Medulla oblongata (tissue), 1 donor: ENCODE data around the gene CRKL.
A peak's percentile ranks its signal among the peaks of the same experiment; 100 is the strongest.

Experiments used
- DNase-seq: peaks from one replicate; pipeline ENCODE4 v3.0.0-alpha.2; 2015; ENCODE audit errors: extremely low spot score

The CRKL gene

DNA sequence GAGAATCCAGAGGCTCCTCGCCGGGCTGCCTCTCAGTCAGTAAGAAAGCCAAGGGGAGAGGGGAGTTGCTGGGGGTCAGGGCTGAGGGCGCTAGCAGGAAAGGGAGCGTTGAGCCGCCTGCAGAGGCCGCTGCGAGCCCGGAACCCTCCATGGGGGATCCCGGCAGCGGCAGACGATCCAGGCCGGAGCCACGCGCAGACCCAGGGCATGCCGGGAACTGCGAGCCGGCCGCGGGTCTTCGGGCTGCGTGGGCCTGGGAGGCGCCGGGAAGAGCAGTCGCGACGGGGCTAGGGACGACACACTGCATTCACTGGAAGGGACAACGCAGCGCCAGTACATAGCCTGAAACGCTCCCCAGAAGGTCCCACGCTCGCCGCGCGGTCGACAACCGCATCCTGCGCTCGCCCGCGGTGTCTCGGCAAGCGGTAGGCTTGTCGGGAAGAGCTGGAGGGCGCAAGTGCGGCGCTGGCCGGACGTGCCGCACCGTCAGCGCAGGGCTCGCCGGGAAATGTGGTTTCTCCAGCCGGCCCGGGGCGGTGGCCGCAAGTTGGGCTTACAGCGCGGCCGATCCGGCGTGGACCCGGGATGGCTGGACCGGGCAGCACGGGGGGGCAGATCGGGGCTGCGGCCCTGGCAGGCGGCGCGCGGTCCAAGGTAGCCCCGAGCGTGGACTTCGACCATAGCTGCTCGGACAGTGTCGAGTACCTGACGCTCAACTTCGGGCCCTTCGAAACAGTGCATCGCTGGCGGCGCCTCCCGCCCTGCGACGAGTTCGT lies 64.8 kb downstream of the CRKL start, which contains the start of gene LZTR1:
TSS of gene LZTR1 (plus strand) at position 511 of the 776 bp plus-strand sequence. CDS start at position 586, 75 bp downstream.
- DNase-seq: peak; percentile 90

DNA sequence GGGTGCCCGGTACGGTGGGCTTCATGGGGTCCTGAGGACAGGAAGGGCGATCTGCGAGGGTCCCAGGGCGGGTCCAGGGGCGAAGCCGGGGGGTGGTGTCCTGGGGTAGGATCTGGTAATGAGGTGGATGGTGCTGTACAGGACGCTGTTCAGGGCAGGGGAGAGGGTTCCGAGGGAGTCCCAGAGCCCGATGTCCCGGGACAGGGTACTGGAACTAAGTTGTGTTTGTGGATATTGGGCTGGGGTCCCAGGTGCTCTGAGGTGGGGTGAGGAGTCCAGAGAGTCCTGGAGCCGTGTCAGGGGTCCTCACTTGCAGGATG lies 65.3 kb downstream of the CRKL start:
- DNase-seq: no peak

DNA sequence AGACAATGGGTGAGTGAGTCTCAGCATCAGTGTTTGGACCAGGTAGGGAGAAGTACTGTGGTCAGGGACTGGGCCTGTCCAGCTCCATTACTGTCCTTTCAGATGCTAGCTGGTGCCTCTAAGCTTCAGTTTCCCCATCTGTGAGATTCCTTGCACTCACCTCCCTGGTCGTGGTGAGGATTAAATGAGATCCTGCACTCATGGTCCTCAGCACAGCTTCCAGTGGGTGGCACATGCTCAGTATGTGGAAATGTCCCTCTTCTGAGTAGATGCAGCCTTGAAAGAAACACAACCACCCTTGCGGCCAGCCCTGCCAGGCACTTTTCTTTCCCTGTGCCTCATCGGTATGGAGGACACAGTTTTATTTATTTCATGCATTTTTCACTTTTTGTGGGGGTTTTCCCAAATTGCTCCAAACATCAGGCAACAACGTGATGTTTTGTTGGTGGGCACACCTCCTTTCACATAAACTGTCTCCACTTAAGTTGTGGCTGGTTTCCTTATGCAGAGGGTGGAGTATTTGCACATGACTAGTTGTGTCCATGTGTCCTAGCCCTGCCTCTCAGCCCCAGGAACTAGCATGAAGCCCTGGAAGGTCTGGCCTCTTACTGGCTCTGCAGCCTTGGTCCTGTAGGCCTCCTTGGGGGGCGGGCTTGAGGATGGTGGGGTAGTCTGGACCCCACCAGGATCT lies 66.0 kb downstream of the CRKL start:
- no peak for DNase-seq

- DNase-seq: no peak
Measured at GRCh38 chr22:20985720-20986119, 68.5 kb downstream of the CRKL start.

DNA sequence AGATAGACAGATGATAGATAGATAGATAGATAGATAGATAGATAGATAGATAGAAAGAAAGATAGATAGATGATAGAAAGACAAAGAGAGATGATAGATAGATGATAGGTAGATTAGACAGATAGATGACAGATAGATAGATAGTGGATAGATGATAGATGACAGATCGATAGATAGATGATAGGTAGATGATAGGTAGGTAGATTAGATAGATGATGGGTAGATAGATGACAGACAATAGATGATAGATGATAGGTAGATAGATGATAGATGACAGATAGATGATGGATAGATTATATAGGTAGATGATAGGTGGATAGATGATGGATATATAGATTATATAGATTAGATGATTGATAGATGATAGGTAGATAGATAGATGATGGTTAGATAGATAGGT lies 69.2 kb downstream of the CRKL start:
- no peak for DNase-seq

DNA sequence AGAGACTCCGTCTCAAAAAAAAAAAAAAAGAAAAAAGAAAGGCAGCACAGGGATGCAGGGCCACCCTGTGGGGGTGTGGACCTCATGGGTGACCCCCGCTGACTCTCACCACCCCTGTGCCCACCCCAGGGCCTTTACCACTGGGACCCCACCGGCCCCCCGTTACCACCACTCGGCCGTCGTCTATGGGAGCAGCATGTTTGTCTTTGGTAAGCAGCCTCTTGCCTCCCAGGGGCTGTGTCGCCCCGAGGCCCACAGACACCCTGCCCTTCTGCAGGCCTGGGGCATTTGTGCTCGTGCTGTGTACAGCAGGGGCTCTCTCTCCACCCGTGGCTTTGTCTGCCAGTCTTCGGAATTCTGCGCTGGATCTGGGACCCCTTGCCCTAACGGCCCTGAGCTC lies 70.2 kb downstream of the CRKL start:
- DNase-seq: no peak

DNA sequence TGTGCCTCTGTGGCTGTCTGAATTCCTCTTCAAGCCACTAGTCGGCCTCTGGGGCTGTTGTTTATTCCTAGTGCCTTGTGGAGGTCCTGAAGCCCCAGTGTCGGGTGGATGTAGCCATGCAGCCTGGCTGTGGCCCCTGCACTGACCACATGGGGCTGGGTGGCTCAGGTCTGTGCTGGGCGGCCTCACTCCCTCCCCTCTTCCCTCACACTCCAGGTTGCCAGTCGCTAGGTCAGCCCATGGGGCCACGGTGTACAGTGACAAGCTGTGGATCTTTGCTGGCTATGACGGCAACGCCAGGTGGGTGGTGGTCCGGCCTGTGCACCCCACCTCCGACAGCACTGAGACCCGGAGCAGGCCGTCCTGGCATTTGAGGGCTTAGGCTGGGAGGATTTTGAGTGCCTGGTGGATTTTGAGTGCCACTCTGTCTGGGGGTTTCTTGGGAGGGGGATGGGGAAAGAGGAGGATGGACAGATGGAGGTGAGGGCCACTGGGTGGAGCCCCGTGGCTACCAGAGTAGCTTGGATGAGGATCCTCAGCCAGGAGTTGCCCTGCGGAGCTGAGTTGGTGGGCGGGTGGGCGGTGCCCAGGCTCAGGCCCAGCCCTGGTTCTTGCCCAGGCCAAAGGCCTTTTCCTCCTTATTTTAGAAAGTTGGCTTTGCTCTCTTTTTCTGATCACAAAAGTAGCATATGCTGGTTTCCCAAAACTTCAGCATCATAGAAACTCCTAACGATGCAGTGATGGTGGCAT lies 71.5 kb downstream of the CRKL start:
- no peak for DNase-seq

DNA sequence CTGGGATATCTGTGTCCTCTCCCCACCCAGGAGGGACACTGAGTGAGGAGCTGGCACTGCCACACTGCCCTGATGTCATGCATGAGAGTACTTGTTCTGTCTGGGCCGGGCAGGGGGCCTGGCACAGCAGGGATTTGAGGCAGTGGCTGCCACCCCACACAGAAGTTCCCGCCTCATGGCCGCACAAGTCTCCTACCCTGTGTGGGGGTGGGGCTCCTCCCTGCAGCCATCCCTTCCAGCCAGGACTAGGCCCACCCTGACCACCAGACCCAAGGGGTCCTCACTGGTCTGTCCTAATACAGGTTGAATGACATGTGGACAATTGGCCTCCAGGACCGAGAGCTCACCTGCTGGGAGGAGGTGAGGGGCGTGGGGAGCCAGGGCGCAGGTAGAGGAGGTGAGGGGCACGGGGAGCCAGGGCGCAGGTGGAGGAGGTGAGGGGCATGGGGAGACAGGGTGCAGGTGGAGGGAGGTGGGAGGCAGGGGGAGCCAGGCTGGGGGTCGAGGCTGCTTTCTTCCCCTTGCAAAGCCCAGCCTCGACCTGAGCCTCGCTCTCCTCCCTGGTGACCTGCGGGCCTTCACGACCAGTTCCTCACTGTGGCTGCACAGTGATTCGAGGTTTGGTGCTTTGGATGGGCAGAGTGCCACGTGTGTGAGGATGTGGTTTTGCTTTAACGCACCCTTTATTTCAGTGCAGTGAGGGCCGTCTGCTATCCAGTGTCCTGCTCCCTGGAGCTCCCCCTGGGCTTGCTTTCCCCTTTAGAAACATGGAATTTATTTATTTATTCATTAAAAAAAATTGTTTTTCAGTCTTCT lies 72.3 kb downstream of the CRKL start:
- DNase-seq: no peak

GRCh38 chr22:20990184-20991180 lies 73.3 kb downstream of the CRKL start:
- DNase-seq: no peak

GRCh38 chr22:20991252-20992055 lies 74.2 kb downstream of the CRKL start:
- DNase-seq: no peak

- no peak for DNase-seq
Measured at GRCh38 chr22:20992056-20992442, 74.8 kb downstream of the CRKL start.

- no peak for DNase-seq
Measured at GRCh38 chr22:20992456-20993303, 75.5 kb downstream of the CRKL start.

GRCh38 chr22:20993304-20994127 lies 76.3 kb downstream of the CRKL start:
- no peak for DNase-seq

DNA sequence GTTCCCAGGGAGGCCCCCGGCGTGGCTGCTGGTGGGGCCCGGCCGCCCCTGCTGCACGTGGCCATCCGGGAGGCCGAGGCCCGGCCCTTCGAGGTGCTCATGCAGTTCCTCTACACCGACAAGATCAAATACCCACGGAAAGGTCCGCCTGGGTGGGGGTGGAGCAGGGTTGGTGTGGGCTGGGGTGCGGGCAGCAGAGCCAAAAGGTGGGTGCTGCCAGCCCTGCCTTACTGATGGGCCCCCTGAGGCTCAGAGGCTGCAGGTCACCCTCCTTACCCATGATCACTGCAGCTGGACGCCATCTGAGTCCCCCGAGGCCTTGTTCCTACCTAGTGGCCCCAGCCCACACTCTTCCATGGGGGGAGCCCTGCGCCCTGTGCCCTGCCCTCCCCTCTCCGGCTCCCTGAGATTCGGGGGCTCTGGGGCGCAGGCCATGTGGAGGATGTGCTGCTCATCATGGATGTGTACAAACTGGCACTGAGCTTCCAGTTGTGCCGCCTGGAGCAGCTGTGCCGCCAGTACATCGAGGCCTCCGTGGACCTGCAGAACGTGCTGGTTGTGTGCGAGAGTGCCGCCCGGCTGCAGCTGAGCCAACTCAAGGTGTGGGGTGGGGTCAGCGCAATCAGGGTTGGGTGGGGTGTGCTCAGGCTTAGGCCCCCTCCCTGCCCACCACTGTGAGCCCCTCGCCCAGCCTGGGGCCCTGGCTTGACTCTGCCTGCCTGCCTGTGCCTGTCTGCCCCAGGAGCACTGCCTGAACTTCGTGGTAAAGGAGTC lies 77.1 kb downstream of the CRKL start:
- no peak for DNase-seq

GRCh38 chr22:20994902-20995241 lies 77.7 kb downstream of the CRKL start:
- DNase-seq: no peak

DNA sequence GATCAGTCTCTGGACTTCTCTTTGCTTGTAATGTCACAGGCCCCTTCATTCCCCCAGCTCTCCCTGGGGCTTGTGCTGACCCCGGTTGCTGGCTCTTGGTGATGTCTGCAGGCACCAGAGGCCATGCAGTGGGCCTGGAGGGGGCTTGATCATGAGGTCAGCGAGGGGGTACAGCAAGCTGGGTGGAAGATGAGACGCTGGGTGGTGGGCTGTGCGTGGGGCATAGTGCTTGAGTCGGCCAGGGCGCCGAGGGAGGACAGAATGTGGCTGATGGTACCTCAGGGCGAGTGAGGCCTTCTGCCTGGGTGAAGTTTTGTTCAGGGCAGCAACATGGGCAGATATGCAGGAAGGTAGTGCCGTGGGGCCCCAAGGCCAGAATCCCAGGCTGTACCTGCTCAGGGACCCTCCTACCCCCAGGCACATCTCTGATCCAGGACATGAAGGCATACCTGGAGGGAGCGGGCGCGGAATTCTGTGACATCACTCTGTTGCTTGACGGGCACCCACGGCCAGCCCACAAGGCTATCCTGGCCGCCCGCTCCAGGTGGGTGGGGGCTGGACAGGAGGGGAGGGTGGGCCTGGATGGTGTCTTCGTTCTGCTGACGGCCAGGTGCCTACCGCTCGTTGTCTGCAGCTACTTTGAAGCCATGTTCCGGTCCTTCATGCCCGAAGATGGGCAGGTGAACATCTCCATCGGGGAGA lies 78.3 kb downstream of the CRKL start:
- no peak for DNase-seq

DNA sequence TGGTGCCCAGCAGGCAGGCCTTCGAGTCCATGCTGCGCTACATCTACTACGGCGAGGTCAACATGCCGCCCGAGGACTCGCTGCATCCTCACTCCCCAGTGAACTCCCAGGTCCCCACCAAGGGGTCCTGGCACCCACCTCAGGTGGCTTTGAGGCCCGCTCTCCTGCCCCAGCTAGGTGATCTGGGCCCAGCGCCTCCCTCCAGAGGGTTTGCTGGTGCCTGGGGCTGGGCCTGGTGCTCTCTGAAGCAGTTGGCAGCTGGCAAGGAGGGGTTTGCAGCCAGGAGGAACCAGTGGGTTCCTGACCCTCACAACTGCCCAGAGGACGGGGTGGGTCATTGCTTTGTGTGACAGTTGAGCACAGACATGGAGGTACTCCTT lies 78.8 kb downstream of the CRKL start:
- no peak for DNase-seq
